ENCODE results near the gene PEAR1. TPM values are rescaled to one million over a fixed set of nuclear protein-coding genes. Genes with fewer than 3 reads are reported as not detected.
A peak's percentile ranks its signal among the peaks of the same experiment; 100 is the strongest.

PEAR1 gene
- total RNA-seq, 1 experiment from 2014 or later: 11.9 TPM

DNA sequence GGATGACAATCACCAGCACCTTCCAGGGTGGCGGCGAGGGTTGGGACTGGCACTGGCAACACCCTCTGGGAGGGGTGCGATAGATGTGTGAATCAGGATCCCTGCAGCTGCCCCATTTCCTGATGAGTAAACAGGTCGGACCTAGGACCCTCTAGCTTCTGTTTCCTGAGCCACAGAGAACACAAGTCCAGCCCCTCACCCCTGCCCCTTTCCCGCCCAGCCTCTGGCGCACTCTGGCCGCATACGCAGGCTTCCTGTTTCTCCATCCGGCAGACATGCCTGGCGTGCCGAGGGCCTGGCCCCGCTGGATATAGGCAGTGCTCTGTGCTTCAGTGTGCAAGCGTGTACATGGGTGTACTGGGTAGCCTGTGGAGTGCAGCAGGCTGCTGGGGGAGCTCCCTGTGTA, 4.6 kb downstream of the PEAR1 start:
- H2AFZ ChIP-seq (ENCODE audit: low read length): peak overlapping the region; percentile 44; the same call in 1 of the 2 replicates
- H3K9me3 ChIP-seq (ENCODE audit: low read length): no peaks in the 10 kb centered on the region
- H3K4me3 ChIP-seq (ENCODE audit: low read length): no peak overlapping the region
- TF ChIP-seq EZH2 (IDR thresholded peaks at IDR 0.05; ENCODE audit: low read length, unreplicated experiment) (no peak), EZH2phosphoT487 (IDR thresholded peaks at IDR 0.05; ENCODE audit: borderline replicate concordance, low read length) (no peak)
- TF ChIP-seq, protein P1, sequence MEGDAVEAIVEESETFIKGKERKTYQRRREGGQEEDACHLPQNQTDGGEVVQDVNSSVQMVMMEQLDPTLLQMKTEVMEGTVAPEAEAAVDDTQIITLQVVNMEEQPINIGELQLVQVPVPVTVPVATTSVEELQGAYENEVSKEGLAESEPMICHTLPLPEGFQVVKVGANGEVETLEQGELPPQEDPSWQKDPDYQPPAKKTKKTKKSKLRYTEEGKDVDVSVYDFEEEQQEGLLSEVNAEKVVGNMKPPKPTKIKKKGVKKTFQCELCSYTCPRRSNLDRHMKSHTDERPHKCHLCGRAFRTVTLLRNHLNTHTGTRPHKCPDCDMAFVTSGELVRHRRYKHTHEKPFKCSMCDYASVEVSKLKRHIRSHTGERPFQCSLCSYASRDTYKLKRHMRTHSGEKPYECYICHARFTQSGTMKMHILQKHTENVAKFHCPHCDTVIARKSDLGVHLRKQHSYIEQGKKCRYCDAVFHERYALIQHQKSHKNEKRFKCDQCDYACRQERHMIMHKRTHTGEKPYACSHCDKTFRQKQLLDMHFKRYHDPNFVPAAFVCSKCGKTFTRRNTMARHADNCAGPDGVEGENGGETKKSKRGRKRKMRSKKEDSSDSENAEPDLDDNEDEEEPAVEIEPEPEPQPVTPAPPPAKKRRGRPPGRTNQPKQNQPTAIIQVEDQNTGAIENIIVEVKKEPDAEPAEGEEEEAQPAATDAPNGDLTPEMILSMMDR (conservative IDR thresholded peaks at IDR 0.05; ENCODE audit: low read depth, low read length): no peak
- DNase-seq (peak; percentile 47), ATAC-seq (peak; percentile 30)
- H3K36me3 ChIP-seq (ENCODE audit: low read depth, low read length): no peaks in the 10 kb centered on the region
- ChIA-PET POLR2A (ENCODE audit: unreplicated experiment) (interaction anchor here (0.5 kb wide), 1 partner anchor 142 kb away, joined by 4 read pairs; no protein-coding TSS in a partner anchor), CTCF (no interaction called here)
- intact Hi-C loops (cut with micrococcal nuclease): no loop called here
- H3K9ac ChIP-seq (ENCODE audit: low read length): peak overlapping the region; percentile 25; the same call in 1 of the 2 replicates
- H3K9me2 ChIP-seq (replicated peaks; ENCODE audit: low read length): no peaks in the 10 kb centered on the region
- peaks cover 10% of the 10 kb centered on the region for H3F3A ChIP-seq (ENCODE audit: low read length, unreplicated experiment)
- peaks cover 34% of the 10 kb centered on the region for H3K4me1 ChIP-seq (ENCODE audit: insufficient read depth, low read length)
- H3K4me2 ChIP-seq (ENCODE audit: low read length): peak overlapping the region; percentile 89
- H3K27me3 ChIP-seq (ENCODE audit: low read length): no peaks in the 10 kb centered on the region
- H4K20me1 ChIP-seq (ENCODE audit: low read length): no peaks in the 10 kb centered on the region
- H3K27ac ChIP-seq (ENCODE audit: low read length): peak overlapping the region; percentile 81
- BruUV-seq (replicated peaks): no TSS peak
- no peaks in the 10 kb centered on the region for H3K79me2 ChIP-seq (ENCODE audit: low read length)

GRCh38 chr1:156898971-156899664, 5.6 kb downstream of the PEAR1 start:
- H3K79me2 ChIP-seq (ENCODE audit: low read length): no peaks in the 10 kb centered on the region
- no peak for ATAC-seq
- H3K4me1 ChIP-seq (ENCODE audit: insufficient read depth, low read length): peaks cover 34% of the 10 kb centered on the region

More at GRCh38 chr1:156898971-156899664, 5.6 kb downstream of the PEAR1 start:
- peaks cover 10% of the 10 kb centered on the region for H3F3A ChIP-seq (ENCODE audit: low read length, unreplicated experiment)
- no peaks in the 10 kb centered on the region for H3K36me3 ChIP-seq (ENCODE audit: low read depth, low read length)
- TF ChIP-seq EZH2phosphoT487 (IDR thresholded peaks at IDR 0.05; ENCODE audit: borderline replicate concordance, low read length) (no peak), EZH2 (IDR thresholded peaks at IDR 0.05; ENCODE audit: low read length, unreplicated experiment) (no peak)
- TF ChIP-seq, protein P1 (conservative IDR thresholded peaks at IDR 0.05; ENCODE audit: low read depth, low read length): no peak
- no peak overlapping the region for H2AFZ ChIP-seq (ENCODE audit: low read length)
- no peak for DNase-seq
- POLR2A ChIA-PET (ENCODE audit: unreplicated experiment): no interaction called here
- no peaks in the 10 kb centered on the region for H3K9me3 ChIP-seq (ENCODE audit: low read length)
- no peak overlapping the region for H3K9ac ChIP-seq (ENCODE audit: low read length)
- no peak overlapping the region for H3K27ac ChIP-seq (ENCODE audit: low read length)
- no peaks in the 10 kb centered on the region for H3K9me2 ChIP-seq (replicated peaks; ENCODE audit: low read length)
- no TSS peak for BruUV-seq (replicated peaks)
- CTCF ChIA-PET: no interaction called here
- peak overlapping the region; percentile 89; the same call in 1 of the 2 replicates for H3K4me2 ChIP-seq (ENCODE audit: low read length)
- H4K20me1 ChIP-seq (ENCODE audit: low read length): no peaks in the 10 kb centered on the region
- H3K4me3 ChIP-seq (ENCODE audit: low read length): no peak overlapping the region
- no peaks in the 10 kb centered on the region for H3K27me3 ChIP-seq (ENCODE audit: low read length)
- intact Hi-C loops (cut with micrococcal nuclease): no loop called here
